Measurements from ENCODE around the gene CIB4. TPM values are rescaled to one million over a fixed set of nuclear protein-coding genes. Genes with fewer than 3 reads are reported as not detected.
A peak's percentile ranks its signal among the peaks of the same experiment; 100 is the strongest.
"Not testable (repeated sequence)": the region's sequence is repeated elsewhere in the genome, so short reads cannot be mapped to it uniquely, and the experiment has no call there.

CIB4 gene
- total RNA-seq, 1 donor from 2014 or later, result not detected

- TF ChIP-seq CTCF (IDR thresholded peaks at IDR 0.05; ENCODE audit: insufficient read depth, low read length, severe bottlenecking), result no peak
- no peak for DNase-seq (ENCODE audit: low read depth)
- no peak overlapping the region for H3K4me3 ChIP-seq (ENCODE audit: low read depth, low read length)
- no peaks in the 10 kb centered on the region for H3K36me3 ChIP-seq (ENCODE audit: control insufficient read depth, insufficient read depth, low read length)
- no peak for FAIRE-seq
- H3K27me3 ChIP-seq (ENCODE audit: control insufficient read depth, insufficient read depth, low read length), result peaks cover 16% of the 10 kb centered on the region
Observed at GRCh38 chr2:26568076-26568890, 72.9 kb downstream of the CIB4 start.

DNA sequence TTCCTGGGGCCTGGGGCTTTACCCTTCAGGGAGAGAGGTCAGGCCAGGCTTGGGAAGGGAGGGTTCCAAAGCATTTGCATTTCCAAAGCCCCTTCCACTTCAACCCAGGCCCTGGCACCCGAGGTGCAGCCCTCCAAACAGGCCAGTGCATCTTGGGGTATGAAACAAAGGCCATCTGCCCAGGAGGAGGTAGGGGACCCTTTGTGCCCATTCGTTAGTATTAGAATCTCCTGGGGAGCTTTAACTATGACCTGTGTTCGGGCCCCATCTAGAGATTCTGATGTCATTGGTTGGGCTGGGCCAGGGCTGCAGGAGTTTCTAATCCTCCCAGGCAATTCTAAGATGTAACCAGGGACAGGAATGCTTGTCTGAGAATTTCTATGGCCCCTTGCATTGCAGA is 73.6 kb downstream of the CIB4 start:
- FAIRE-seq (peak; percentile 18), DNase-seq (ENCODE audit: low read depth) (no peak)
- TF ChIP-seq CTCF (IDR thresholded peaks at IDR 0.05; ENCODE audit: insufficient read depth, low read length, severe bottlenecking), result no peak
- Histone ChIP-seq H3K36me3 (ENCODE audit: control insufficient read depth, insufficient read depth, low read length) (no peaks in the 10 kb centered on the region), H3K4me3 (ENCODE audit: low read depth, low read length) (no peak overlapping the region), H3K27me3 (ENCODE audit: control insufficient read depth, insufficient read depth, low read length) (peaks cover 21% of the 10 kb centered on the region)

DNA sequence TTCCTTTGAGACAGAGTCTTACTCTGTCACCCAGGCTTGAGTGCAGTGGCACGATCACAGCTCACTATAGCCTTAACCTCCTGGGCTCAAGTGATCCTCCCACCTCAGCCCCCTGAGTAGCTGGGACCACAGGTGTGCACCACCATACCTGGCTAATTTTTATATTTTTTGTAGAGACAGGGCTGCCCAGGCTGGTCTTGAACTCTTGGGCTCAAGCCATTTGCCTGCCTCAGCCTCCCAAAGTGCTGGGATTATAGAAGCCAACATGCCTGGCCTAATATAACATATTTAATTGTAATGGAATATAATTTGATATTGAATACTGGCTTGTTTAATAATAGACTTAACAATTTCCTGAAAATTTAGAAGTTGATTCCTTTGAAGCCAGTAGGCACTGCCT is 74.4 kb downstream of the CIB4 start:
- not testable (repeated sequence) for DNase-seq (ENCODE audit: low read depth); H3K4me3 ChIP-seq (ENCODE audit: low read depth, low read length); H3K36me3 ChIP-seq (ENCODE audit: control insufficient read depth, insufficient read depth, low read length); FAIRE-seq
- H3K27me3 ChIP-seq (ENCODE audit: control insufficient read depth, insufficient read depth, low read length), result peaks cover 24% of the 10 kb centered on the region

GRCh38 chr2:26566081-26566375 is 75.1 kb downstream of the CIB4 start:
- DNase-seq (ENCODE audit: low read depth) (no peak), FAIRE-seq (no peak)
- H3K27me3 ChIP-seq (ENCODE audit: control insufficient read depth, insufficient read depth, low read length), result peaks cover 23% of the 10 kb centered on the region
- H3K4me3 ChIP-seq (ENCODE audit: low read depth, low read length), result no peak overlapping the region
- no peak for TF ChIP-seq CTCF (IDR thresholded peaks at IDR 0.05; ENCODE audit: insufficient read depth, low read length, severe bottlenecking)
- no peaks in the 10 kb centered on the region for H3K36me3 ChIP-seq (ENCODE audit: control insufficient read depth, insufficient read depth, low read length)

- Histone ChIP-seq H3K36me3 (ENCODE audit: control insufficient read depth, insufficient read depth, low read length) (no peaks in the 10 kb centered on the region), H3K27me3 (ENCODE audit: control insufficient read depth, insufficient read depth, low read length) (peaks cover 28% of the 10 kb centered on the region), H3K4me3 (ENCODE audit: low read depth, low read length) (no peak overlapping the region)
- TF ChIP-seq CTCF (IDR thresholded peaks at IDR 0.05; ENCODE audit: insufficient read depth, low read length, severe bottlenecking), result no peak
- FAIRE-seq (peak; percentile 47), DNase-seq (ENCODE audit: low read depth) (no peak)
Observed at GRCh38 chr2:26564121-26564644, 77.0 kb downstream of the CIB4 start.

DNA sequence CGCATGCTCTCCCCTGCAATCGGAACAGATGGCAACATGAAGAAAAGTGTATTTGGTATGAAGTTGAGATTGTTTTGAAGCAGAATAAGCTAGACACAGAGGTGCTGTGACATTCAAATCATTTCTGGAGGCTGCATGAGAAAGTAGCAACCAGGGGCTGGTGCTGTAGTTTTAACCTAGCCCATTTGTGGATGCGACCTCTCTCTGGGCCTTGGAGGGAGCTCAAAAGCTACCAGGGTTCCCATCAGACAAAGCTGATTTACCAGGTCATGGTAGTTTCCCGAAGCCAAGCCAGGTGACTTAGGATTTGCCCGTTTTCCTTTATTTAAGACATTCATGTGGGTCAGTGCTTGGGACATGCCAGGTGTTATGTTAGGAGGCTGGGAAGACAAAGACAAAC is 77.5 kb downstream of the CIB4 start:
- H3K27me3 ChIP-seq (ENCODE audit: control insufficient read depth, insufficient read depth, low read length), result peaks cover 32% of the 10 kb centered on the region
- no peak for TF ChIP-seq CTCF (IDR thresholded peaks at IDR 0.05; ENCODE audit: insufficient read depth, low read length, severe bottlenecking)
- no peaks in the 10 kb centered on the region for H3K36me3 ChIP-seq (ENCODE audit: control insufficient read depth, insufficient read depth, low read length)
- no peak overlapping the region for H3K4me3 ChIP-seq (ENCODE audit: low read depth, low read length)
- FAIRE-seq (no peak), DNase-seq (ENCODE audit: low read depth) (no peak)

Data from bronchial epithelial cell (primary cell).